SU-DHL-6 (cell line): Measurements from ENCODE around the gene KLHL29.

ENCODE experiments used
- EZH2phosphoT487 ChIP-seq: fragments of 200-600 bp; sonication (generic), shearing (Covaris generic); conservative IDR thresholded peaks from 2 replicates; pipeline ENCODE4 v1.6.1; 2018; ENCODE audit warnings: mild to moderate bottlenecking, antibody characterized with exemption, low read length, moderate library complexity, mixed read lengths
- TF ChIP-seq, protein P1 (sequence below): fragments of 200-600 bp; sonication (generic); IDR thresholded peaks from one replicate; pipeline ENCODE4 v1.5.1; 2017; ENCODE audit warnings: antibody characterized with exemption, mild to moderate bottlenecking, low read length, moderate library complexity; ENCODE audit not compliant: insufficient read depth, poor library complexity, severe bottlenecking

GRCh38 chr2:23565814-23566213, 180.8 kb downstream of the KLHL29 start:
- TF ChIP-seq, protein P1, sequence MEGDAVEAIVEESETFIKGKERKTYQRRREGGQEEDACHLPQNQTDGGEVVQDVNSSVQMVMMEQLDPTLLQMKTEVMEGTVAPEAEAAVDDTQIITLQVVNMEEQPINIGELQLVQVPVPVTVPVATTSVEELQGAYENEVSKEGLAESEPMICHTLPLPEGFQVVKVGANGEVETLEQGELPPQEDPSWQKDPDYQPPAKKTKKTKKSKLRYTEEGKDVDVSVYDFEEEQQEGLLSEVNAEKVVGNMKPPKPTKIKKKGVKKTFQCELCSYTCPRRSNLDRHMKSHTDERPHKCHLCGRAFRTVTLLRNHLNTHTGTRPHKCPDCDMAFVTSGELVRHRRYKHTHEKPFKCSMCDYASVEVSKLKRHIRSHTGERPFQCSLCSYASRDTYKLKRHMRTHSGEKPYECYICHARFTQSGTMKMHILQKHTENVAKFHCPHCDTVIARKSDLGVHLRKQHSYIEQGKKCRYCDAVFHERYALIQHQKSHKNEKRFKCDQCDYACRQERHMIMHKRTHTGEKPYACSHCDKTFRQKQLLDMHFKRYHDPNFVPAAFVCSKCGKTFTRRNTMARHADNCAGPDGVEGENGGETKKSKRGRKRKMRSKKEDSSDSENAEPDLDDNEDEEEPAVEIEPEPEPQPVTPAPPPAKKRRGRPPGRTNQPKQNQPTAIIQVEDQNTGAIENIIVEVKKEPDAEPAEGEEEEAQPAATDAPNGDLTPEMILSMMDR, result no peak
- TF ChIP-seq EZH2phosphoT487, result no peak
